HS-27A (cell line): Measurements from ENCODE around the gene LRRC72.
"Not testable (repeated sequence)": the region's sequence is repeated elsewhere in the genome, so short reads cannot be mapped to it uniquely, and the experiment has no call there.

ENCODE experiments used
- DNase-seq: peaks from one replicate; pipeline ENCODE4 v3.0.0-alpha.2; 2012; ENCODE audit warnings: low read depth, missing footprints

Gene LRRC72

DNA sequence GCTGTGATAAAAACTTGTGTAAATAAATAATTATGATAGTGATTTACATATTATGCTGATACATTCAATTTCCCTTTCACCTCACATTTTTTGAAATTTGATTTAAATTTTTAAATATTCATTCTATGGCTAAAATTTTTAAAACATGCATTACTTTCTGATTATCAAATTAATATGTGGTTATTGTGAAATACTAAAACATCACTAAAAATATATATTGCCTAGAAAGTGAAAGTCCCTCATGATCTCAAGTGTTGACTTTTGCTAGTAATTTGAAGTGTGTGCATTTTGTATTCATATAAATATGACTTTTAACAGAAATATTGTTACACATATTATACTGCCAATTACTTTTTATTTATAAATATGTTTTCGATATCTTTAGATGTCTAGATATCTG lies 3.1 kb downstream of the LRRC72 start:
- DNase-seq = no peak

DNA sequence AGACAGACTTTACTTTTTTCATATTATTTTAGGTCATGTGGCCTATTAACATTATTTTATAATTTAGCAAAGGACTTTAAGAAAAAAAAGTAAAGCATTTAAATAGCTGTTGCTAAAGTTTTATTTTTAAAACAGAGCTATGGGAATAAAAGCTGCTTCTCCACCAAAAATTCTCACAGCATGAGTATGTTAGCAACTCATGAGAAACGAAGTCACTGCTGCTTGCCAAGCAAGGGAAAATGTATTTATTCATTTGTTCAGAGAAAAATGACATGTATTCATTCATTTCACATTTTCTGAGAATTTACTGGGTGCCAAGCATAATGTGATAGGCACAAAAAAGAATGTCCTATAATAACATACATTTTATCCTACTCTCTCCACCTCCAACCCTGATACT lies 5.1 kb downstream of the LRRC72 start:
- DNase-seq = no peak

DNA sequence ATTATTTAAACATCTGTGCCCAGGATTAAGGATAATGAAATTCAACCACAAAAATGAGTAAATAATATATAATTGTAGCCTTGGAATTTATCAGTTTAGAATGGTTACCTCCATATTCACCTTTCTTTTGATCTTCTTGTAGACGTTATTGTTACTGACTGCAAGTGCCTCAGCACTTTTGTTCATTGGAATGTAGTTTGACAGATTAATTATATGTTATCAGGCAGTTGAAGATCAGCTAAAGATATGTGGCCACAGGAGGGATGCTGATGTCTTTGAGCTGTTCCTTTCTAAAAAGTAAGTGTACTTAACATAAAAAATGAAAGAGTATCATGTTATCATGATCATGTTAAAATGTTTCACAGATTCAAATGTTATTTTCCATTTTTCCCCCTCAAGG lies 5.6 kb downstream of the LRRC72 start:
- DNase-seq = no peak

DNA sequence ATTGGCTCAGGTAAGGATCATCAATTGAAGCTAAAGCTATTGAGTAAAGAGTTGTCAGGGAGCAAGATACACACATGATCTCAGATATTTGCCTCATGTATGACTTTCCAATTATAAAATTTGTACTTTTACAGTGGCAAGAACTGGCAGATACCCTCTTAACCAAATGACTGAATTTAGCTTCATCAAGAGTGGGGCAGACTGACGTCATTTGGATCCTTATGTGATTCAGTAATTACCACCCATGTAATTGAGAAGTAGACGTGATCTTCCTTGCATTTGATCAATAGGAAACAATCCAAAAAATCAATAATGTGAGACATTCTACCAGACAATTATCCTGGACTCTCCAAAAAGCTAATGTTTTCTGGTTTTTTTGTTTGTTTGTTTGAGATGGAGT lies 8.9 kb downstream of the LRRC72 start:
- no peak for DNase-seq

DNA sequence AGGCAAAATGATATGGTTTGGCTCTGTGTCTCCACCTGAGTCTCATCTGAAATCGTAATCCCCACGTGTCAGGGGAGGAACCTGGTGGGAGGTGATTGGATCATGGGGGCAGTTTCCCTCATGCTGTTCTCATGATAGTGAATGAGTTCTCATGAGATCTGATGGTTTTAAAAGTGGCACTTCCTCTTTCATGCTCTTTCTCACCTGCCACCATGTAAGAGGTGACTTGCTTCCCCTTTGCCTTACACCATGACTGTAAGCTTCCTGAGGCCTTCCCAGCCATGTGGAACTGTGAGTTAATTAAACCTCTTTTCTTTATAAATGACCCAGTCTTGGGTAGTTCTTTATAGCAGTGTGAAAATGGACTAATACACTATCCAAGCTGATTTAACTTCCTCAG lies 13.9 kb downstream of the LRRC72 start:
- DNase-seq = not testable (repeated sequence)

DNA sequence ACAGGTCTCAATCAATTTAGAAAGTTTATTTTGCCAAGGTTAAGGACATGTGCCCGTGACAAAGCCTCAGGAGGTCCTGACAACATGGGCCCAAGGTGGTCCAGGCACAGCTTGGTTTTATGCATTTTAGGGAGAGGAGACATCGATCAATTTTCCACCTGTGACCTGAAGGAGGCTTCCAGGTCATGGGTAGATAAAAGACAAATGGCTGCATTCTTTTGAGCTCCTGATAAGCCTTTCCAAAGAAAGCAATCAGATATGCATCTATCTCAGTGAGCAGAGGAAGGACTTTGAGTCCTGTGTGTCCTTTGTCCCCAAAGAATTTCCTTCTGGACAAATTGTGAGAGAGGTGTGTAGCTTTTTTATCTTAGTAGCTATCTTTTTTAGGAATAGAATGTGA lies 15.8 kb downstream of the LRRC72 start:
- DNase-seq = no peak

DNA sequence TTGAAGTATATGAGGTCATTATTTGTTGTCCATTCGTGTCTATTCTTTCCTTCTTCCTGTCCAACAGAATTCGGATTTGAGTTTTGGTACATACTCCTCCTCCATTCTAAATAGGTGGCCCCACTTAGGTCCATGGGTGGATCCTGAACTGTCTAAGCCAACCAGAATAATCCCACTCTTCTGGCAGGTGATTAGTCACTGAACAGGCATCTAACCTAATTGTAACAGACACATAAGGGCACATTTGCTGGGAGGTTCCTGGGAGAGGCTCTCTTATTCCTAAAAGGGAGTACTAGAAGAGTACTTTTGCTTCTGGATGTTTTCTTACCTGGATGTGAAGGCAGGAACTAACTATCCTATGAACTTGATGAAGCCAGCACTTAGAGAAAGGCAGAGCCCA lies 16.8 kb downstream of the LRRC72 start:
- no peak for DNase-seq

DNA sequence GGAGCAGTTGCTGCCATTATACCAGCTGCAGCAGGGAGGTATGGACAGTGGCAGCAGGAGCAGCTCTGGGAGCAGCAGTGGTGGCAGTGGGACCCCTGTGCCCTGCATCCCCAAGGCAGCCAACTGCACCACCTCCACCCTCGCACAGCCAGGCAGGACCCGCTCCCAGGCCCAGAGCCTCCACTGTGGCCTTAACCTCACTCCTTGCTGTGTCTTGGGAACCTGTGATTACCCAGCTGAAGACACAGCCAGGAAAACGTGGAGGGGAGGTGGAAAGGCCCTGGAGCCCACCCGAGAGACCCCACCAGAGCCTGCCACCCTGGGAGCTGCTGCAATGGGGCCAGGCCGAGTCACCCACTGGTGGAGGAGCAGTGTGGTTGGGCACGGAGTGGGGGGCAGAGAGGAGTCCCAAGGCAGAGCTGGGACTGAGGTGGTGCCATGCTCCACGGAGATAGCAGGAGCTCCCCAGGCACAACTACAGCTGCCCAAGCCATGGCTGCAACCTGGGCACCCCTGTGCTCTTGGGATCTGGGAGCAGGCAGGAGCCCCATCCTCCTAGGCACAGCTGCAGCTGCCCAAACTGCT lies 20.4 kb downstream of the LRRC72 start:
- no peak for DNase-seq

DNA sequence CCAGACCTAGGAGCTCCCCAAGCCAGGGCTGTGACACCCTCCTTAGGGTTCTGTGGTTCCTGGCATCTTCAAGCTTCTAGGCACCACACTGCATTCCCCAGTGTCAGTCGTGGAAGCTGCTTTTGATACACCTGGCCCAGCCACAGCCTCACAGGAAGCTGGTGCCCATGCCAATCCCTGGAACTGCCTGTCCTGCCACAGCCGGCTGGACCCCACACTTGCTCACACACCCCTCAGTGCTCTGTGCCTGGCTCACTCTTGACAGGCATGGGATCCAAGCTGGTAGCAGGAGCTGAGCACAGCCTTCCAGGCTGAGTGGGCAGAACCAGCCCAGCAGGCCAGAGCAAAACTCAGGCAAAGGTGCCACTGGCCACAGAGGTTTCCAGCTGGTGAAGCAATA lies 21.8 kb downstream of the LRRC72 start:
- no peak for DNase-seq

DNA sequence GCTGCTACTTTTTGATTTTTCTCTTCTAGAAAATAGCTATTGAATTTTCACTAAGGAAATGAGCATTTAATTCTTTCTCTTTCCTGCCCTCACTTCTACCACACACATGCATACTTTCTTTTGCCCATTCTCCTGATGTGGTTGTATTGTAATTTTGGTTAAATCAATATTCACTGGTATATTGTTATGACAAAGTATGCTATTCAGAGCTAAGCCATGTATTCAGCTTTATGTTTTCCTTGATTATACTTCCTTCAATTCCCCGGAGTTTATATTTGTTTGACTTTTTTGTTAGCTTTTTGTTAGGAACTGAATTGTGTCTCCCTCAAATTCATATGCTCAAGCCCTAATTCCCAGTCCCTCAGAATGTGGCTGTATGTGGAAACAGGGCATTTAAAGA lies 24.0 kb downstream of the LRRC72 start:
- DNase-seq = no peak

DNA sequence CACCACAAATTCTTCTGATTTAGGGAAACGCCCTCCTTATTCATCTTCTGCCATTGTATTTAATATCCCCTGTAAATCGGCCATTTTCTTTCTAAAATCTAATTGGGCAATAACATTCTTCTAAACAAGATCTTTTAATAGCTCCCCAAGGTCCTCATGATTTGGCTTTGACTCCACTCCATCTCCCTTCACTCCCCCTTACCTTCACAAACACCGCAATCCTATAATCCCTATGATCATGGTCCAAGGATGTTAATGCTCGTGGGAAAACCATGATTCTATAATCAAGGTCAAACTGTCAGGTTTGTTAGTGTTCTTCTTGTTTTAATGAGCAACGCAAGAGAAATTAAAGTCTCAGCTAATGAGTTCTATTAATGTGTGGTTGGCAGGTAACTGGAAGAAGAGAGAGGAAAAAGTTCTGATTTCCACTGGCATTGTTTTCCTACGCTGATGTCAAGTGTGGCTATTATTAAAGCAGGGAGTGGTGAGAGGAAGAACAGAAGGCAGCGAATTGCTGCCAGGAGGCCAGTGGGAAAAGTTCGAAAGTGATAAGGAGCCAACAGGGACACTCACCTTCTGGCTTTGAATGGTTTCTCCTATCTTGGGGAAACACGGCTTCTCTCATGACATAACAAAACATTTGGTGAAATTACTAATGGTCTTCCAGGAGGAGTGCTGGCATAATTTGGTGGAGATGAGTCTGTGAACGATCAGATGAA lies 28.1 kb downstream of the LRRC72 start:
- no peak for DNase-seq

DNA sequence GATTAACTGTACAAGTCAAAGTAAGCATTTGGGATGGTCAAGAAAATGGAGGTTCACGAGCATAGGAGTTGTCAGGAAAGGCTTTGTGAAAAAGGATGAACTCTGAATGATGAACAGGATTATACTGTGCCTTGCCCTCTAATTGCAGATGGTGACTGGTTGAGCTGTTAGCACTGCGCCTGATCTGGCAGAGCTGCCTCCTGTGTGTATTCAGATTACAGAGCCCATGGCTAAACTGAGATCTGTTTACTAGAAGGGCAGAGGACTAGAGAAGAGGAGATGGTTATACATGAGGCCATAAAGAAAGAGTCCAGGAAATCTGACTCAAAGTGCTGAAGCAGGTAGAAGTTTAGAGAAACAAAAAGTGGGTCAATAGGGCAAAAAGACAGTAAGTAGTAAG lies 29.7 kb downstream of the LRRC72 start:
- no peak for DNase-seq

DNA sequence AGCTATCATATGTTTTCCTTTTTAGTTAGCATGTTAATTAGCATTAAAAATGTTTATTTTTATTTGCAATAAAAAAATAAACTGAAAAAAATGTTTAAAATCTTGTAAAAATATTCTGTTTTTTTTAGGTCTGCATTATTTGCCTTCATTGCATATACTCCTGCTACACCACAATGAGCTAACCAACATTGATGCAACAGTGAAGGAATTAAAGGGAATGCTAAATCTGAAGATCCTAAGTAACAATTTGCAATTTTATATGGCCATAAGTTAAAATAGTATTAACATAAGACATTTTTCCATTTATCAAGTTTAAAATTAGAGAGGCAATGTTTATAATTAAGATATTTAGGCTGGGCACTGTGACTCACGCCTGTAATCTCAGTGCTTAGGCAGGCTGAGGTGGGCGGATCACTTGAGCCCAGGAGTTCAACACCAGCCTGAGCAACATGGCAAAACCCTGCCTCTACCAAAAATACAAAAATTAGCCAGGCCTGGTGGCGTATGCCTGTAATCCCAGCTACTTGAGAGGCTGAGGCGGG lies 32.2 kb downstream of the LRRC72 start:
- DNase-seq = no peak

DNA sequence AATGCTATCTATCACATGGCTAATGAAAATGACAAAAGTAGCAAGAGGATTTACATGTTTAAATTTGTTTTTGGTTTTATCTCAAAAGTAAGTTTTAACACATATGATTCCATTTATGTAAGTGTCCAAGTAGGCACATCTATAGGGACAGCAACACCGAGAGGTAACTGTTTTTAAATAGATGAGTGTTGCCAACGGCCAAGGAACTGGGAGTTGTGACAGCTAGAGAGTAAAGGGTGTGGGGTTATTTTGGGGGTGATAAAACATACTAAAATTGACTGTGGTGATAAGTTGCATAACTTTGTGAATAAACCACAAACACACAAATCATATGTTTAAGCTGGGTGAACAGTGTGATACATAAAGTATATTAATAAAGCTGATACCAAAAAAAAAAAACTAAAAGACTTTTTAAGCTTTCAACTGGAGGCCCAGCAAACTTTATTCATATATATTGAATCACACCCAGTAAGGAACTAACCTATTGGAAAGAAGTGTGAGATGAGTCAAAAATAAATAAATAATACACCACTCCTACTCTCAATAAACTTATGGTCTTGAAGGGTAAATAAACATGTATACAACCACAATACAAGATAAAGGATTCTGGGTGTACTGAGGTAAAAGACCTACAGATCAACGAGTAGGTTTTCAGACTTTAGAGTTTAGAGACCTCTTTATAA lies 33.0 kb downstream of the LRRC72 start:
- no peak for DNase-seq

DNA sequence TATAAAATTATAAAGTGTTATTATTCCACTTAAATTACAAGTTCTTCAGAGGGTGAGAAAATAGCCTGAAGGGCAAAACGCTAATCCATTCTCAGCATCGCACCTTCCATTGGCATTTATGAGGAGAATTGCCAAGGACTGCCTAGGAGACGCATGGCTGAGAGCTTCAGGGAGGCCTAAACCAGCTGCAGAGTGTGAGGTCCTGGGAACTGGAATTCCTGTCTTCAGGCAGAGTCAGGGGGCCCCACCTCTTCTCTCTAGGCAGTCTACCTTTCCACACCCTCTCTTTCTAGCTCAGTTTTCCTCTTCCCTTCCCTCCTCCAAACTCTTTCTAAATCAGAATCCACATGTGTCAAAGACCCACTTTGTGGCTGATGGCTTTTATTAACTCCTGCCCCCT lies 35.3 kb downstream of the LRRC72 start:
- DNase-seq = no peak

DNA sequence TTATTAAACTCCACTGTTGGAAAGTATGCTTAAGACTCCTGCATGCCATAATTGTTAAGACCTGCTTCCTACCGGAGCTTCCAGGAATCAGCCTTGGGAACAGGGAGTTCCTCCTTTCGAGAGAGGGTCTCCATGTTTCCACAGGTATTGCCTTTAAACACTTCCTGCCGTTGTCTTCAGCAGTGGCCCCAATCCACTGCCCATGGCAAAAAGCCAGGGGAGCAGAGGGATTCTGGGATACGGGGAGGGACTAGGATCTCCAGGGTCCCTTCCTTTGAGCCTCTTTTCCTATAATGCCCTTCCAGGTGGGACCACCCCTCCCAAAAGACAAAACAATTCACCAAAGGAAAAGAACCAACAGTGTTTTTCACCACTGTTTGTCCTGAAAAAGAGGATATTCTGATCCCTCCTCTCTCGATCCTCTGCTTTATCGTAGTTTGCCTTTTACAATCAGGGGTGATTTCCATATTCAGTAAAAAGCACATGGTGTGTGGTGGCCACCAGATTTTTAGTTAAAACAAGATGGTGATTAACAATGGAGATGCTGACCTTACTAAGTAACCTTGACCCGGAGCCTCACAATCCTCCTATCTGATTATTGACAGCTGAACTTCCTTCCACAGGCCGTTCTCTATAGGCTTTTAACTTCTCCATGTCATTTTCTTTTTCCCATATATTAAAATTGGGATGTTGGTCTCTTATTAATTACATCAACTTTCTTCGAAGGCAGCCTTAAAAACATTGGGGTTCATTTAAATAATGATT lies 36.0 kb downstream of the LRRC72 start:
- DNase-seq = no peak

DNA sequence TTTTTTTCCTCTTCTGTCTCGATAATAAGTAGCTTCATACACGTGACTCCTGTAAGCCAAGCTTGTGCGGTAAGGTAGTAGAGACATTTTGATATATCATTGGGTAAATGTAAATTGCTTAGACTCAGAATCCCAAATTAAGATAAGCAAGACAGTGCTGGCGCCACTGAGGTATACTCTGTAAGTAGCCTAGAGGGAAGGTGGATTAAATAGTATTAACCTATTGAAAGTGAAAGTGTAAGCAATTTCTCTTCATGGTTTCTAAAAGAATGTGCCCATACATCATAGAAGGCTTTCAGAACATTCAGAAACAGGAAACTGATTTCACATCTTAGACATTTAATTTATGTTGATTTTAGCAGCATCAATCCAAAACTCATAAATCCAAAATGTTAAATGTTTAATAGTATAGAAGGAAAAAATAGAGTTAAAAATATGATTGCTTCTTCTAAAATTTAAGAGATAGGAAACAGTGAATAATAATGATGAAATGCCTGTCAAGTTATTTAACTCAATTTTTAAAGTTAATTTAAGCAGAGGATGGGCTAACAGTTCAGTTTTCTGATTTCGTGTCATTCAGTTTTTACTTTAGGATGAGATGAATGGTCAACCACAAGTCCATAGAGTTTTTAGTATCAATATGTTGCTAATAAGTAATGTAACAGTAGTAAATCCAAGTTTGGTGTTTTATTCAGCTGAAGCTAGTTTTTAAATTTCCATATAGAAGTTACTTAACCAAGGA lies 36.8 kb downstream of the LRRC72 start:
- DNase-seq = no peak

DNA sequence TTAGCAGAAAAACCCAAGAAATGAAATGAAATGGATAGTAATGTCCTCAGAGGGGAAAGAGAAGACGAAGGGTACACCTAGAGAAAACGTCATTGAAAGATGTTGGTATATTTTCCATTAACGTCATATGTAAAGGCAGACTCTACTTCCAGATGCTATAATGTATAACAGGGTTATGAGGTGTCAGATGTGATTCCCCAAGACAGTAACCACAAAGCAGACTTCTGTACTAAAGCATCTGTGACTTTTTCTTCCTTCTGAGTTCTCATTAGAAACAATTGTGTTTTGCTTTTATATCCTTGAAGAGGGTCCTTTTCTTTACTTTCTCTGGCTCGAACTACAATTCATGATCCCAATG lies 37.4 kb downstream of the LRRC72 start:
- DNase-seq = no peak

DNA sequence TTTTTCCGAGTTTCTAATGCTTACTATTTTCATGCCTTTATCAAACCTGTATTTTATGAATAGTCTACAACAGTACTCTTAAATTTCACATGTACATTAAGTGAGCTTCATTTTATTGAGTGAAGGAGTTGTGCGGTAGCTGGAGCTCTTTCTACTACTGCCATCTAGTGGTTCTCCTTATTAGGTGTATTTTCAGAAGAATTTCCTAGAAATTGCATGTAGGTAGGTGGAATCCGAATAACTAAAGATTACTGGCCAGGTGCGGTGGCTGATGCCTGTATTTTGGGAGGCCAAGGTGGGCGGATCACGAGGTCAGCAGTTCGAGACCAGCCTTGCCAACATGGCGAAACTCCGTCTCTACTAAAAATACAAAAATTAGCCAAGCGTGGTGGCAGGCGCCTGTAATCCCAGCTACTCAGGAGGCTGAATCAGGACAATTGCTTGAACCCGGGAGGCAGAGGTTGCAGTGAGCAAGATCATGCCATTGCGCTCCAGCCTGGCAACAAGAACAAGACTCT lies 38.3 kb downstream of the LRRC72 start:
- DNase-seq = peak; percentile 9

DNA sequence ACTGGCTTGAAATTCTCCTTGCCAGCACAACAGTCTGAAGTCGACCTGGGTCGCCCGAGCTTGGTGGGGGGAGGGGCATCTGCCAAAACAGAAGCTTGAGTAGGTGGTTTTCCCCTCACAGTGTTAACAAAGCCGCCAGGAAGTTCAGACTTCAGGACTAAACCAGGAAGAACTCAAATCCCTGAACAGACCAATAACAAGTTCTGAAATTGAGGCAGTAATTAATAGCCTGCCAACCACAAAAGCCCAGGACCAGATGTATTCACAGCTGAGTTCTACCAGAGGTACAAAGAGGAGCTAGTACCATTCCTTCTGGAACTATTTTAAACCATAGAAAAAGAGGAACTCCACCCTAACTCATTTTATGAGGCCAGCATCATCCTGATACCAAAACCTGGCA lies 45.3 kb downstream of the LRRC72 start:
- no peak for DNase-seq

DNA sequence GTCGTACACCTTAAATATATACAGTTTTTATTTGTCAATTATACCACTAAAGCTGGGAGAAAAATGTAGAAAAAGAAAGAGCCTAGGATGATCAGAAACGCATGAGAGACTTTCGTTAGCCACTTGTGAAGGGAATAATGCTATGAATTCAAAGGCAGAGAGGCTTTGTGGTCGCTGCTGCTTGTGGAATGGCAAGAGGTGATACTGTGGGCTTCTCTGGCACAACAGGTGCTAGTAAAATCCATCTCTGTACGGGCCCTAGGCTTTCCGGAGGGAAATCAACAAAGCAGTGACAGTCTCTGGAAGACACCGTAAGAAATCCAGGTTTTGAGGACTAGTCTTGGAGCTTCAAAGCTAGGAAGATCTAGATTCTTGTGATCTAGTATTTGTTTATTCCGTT lies 52.6 kb downstream of the LRRC72 start:
- DNase-seq = no peak

DNA sequence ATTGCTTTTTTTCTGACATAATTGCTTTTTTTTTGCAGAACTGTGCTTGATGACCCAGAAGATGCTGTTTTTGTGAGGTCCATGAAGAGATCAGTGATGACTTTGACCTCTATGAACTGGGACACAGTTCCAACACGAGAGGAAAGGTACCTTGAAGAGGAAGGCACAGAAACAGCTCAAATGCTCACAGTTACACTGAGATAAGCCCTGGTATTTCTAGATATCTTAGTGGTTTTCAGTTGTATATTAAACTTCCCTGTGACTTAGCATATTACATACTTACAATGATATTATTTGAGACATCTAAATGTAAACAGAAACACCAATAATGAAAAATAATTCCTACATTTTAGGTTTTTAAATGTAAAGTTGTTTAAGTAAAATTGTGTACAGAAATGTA lies 54.7 kb downstream of the LRRC72 start:
- no peak for DNase-seq
